ENCODE results near the gene OR2T3. TPM values are rescaled to one million over a fixed set of nuclear protein-coding genes. Genes with fewer than 3 reads are reported as not detected.
"Not testable (repeated sequence)": the region's sequence is repeated elsewhere in the genome, so short reads cannot be mapped to it uniquely, and the experiment has no call there.

Gene OR2T3
- total RNA-seq, 1 experiment from 2014 or later, result not detected

DNA sequence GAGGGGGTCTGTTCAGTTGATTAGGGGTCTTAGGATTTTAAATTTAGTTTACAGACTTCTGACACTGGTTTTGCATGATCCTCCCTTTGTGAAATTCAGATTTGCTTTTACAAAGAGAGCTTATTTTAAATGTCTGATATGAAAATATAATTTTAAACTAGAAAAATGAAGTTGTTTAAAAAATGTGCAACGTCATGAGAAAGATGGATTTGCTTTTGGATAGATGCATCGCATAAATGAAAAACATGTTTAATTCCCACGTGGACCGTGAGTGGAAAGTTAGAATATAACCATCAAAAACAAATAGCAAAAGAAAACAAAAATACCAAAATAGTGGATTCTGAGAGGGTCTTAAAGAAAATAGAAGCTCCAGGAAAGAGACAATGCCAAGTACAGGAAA, 2.0 kb upstream of the OR2T3 start:
- TF ChIP-seq EZH2 (IDR thresholded peaks at IDR 0.05) (no peak), TCF7L2 (IDR thresholded peaks at IDR 0.05; ENCODE audit: borderline replicate concordance, extremely low read depth, insufficient read depth, insufficient read length) (no peak), JUND (IDR thresholded peaks at IDR 0.05) (no peak), SP1 (IDR thresholded peaks at IDR 0.05; ENCODE audit: low read depth) (no peak), CBX3 (IDR thresholded peaks at IDR 0.05; ENCODE audit: low read depth) (no peak), ZFX (IDR thresholded peaks at IDR 0.05) (no peak), EGR1 (IDR thresholded peaks at IDR 0.05; ENCODE audit: low read depth) (no peak), POLR2AphosphoS5 (IDR thresholded peaks at IDR 0.05; ENCODE audit: low read depth, low read length) (no peak), EZH2phosphoT487 (IDR thresholded peaks at IDR 0.05; ENCODE audit: borderline replicate concordance) (no peak), SRF (IDR thresholded peaks at IDR 0.05; ENCODE audit: low read depth) (no peak), ELF1 (IDR thresholded peaks at IDR 0.05; ENCODE audit: borderline replicate concordance, low read depth) (no peak), FOSL1 (IDR thresholded peaks at IDR 0.05; ENCODE audit: low read depth) (no peak)
- TF ChIP-seq, protein P1, sequence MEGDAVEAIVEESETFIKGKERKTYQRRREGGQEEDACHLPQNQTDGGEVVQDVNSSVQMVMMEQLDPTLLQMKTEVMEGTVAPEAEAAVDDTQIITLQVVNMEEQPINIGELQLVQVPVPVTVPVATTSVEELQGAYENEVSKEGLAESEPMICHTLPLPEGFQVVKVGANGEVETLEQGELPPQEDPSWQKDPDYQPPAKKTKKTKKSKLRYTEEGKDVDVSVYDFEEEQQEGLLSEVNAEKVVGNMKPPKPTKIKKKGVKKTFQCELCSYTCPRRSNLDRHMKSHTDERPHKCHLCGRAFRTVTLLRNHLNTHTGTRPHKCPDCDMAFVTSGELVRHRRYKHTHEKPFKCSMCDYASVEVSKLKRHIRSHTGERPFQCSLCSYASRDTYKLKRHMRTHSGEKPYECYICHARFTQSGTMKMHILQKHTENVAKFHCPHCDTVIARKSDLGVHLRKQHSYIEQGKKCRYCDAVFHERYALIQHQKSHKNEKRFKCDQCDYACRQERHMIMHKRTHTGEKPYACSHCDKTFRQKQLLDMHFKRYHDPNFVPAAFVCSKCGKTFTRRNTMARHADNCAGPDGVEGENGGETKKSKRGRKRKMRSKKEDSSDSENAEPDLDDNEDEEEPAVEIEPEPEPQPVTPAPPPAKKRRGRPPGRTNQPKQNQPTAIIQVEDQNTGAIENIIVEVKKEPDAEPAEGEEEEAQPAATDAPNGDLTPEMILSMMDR (IDR thresholded peaks at IDR 0.05 in 2 of 3, conservative IDR thresholded peaks at IDR 0.05 in 1 of 3; ENCODE audit: borderline replicate concordance in 1 of 3, insufficient read depth in 1 of 3, low read depth in 2 of 3, low read length in 2 of 3), result no peak
- TF ChIP-seq, protein P2, sequence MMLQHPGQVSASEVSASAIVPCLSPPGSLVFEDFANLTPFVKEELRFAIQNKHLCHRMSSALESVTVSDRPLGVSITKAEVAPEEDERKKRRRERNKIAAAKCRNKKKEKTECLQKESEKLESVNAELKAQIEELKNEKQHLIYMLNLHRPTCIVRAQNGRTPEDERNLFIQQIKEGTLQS (IDR thresholded peaks at IDR 0.05), result no peak
- ATAC-seq, result no peak
- ChIA-PET CTCF (no interaction called here), RAD21 (ENCODE audit: low non-redundant PET in 1 of 2, low total read pairs in 2 of 2, uncharacterized antibody in 2 of 2, unreplicated experiment in 2 of 2) (no interaction called here), POLR2A (no interaction called here)
- Histone ChIP-seq H3K36me3 (ENCODE audit: control insufficient read depth in 1 of 2, insufficient read depth in 2 of 2, low read length in 2 of 2) (no peaks in the 10 kb centered on the region), H3K27me3 (ENCODE audit: insufficient read depth, low read length) (no peaks in the 10 kb centered on the region), H3K27ac (ENCODE audit: low read depth, low read length) (no peak overlapping the region), H3K4me2 (ENCODE audit: low read length) (no peak overlapping the region), H3K9me3 (ENCODE audit: control insufficient read depth in 1 of 2, insufficient read depth in 1 of 2, low read depth in 1 of 2, low read length in 2 of 2) (no peaks in the 10 kb centered on the region), H3K9ac (ENCODE audit: low read length) (no peak overlapping the region), H3K4me1 (ENCODE audit: control insufficient read depth in 1 of 2, insufficient read depth in 2 of 2, low read length in 2 of 2) (no peaks in the 10 kb centered on the region), H2AFZ (ENCODE audit: low read depth, low read length, poor library complexity, severe bottlenecking) (no peak overlapping the region), H4K20me1 (ENCODE audit: insufficient read depth) (no peaks in the 10 kb centered on the region), H3K9me2 (ENCODE audit: insufficient read depth) (no peaks in the 10 kb centered on the region), H3K4me3 (replicated peaks in 1 of 2; ENCODE audit: low read depth in 1 of 2, low read length in 2 of 2) (no peak overlapping the region), H3K79me2 (ENCODE audit: insufficient read depth, low read length) (no peaks in the 10 kb centered on the region)
- no peak for DNase-seq (ENCODE audit: low read depth, low spot score)
- no TSS peak for BruUV-seq (replicated peaks)
- intact Hi-C loops (cut with micrococcal nuclease), result no loop called here

DNA sequence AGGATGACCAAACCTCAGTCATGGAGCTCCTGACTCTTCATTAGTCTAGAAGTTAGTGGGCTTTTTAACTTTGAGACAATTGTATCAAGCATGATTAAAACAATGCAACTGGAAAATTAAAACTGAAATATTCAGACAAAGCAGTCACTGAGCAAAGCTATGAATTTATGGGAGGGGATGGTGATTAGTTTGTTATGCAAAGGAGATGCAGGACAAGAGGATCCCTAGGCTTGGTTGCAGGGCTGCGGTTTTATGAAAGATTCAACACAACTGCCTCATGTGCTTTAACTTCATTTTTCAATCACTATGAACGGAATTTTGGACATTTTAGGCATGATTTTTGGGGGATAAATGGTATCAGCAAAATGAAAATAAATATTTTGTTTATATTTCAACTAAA, 1.0 kb upstream of the OR2T3 start:
- H3K27me3 ChIP-seq (ENCODE audit: insufficient read depth, low read length); H4K20me1 ChIP-seq (ENCODE audit: insufficient read depth); H3K4me3 ChIP-seq (replicated peaks in 1 of 2; ENCODE audit: low read depth in 1 of 2, low read length in 2 of 2); ATAC-seq; H3K9ac ChIP-seq (ENCODE audit: low read length); H2AFZ ChIP-seq (ENCODE audit: low read depth, low read length, poor library complexity, severe bottlenecking); DNase-seq (ENCODE audit: low read depth, low spot score); H3K4me2 ChIP-seq (ENCODE audit: low read length); H3K79me2 ChIP-seq (ENCODE audit: insufficient read depth, low read length); BruUV-seq (replicated peaks); RAD21 ChIA-PET (ENCODE audit: low non-redundant PET in 1 of 2, low total read pairs in 2 of 2, uncharacterized antibody in 2 of 2, unreplicated experiment in 2 of 2); POLR2A ChIA-PET; CTCF ChIA-PET; H3K4me1 ChIP-seq (ENCODE audit: control insufficient read depth in 1 of 2, insufficient read depth in 2 of 2, low read length in 2 of 2); H3K36me3 ChIP-seq (ENCODE audit: control insufficient read depth in 1 of 2, insufficient read depth in 2 of 2, low read length in 2 of 2); intact Hi-C loops (cut with micrococcal nuclease); H3K27ac ChIP-seq (ENCODE audit: low read depth, low read length); H3K9me3 ChIP-seq (ENCODE audit: control insufficient read depth in 1 of 2, insufficient read depth in 1 of 2, low read depth in 1 of 2, low read length in 2 of 2); H3K9me2 ChIP-seq (ENCODE audit: insufficient read depth): not testable (repeated sequence)

DNA sequence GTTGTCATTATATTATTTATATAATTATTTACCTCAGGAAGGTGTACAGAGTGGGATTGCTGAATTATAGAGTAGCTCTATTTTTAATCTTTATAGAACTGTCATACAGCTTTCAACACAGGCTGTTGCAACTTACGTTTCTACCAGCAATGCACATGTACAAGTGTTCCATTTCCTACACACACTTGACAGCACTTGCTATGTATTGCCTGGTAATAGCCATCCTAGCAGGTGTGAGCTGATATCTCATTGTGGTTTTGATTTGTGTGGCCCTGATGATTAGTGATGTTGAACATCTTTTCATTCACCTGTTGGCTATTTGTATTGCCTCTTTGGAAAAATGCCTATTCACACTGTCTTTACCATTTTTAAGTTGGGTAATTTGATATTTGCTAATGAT, 2.5 kb downstream of the OR2T3 start:
- H3K9me3 ChIP-seq (ENCODE audit: control insufficient read depth in 1 of 2, insufficient read depth in 1 of 2, low read depth in 1 of 2, low read length in 2 of 2); H3K4me1 ChIP-seq (ENCODE audit: control insufficient read depth in 1 of 2, insufficient read depth in 2 of 2, low read length in 2 of 2); BruUV-seq (replicated peaks); H3K36me3 ChIP-seq (ENCODE audit: control insufficient read depth in 1 of 2, insufficient read depth in 2 of 2, low read length in 2 of 2); CTCF ChIA-PET; POLR2A ChIA-PET; H3K9me2 ChIP-seq (ENCODE audit: insufficient read depth); DNase-seq (ENCODE audit: low read depth, low spot score); H3K27me3 ChIP-seq (ENCODE audit: insufficient read depth, low read length); H2AFZ ChIP-seq (ENCODE audit: low read depth, low read length, poor library complexity, severe bottlenecking); H3K4me2 ChIP-seq (ENCODE audit: low read length); H3K79me2 ChIP-seq (ENCODE audit: insufficient read depth, low read length); H3K4me3 ChIP-seq (replicated peaks in 1 of 2; ENCODE audit: low read depth in 1 of 2, low read length in 2 of 2); ATAC-seq; H4K20me1 ChIP-seq (ENCODE audit: insufficient read depth); intact Hi-C loops (cut with micrococcal nuclease); H3K9ac ChIP-seq (ENCODE audit: low read length); RAD21 ChIA-PET (ENCODE audit: low non-redundant PET in 1 of 2, low total read pairs in 2 of 2, uncharacterized antibody in 2 of 2, unreplicated experiment in 2 of 2); H3K27ac ChIP-seq (ENCODE audit: low read depth, low read length): not testable (repeated sequence)

Data from HCT116 (cell line).